Smooth muscle cell of the umbilical artery (primary cell): ENCODE measurements around the gene C11orf98. TPM values are rescaled to one million over a fixed set of nuclear protein-coding genes. Genes with fewer than 3 reads are reported as not detected.

Source experiments
- total RNA-seq: library from RNA; depleted of rRNA; stranded (reverse); fragments of >200 nt; gene quantifications from 2 replicates; pipeline ENCODE4 v1.2.3, GENCODE V29; 2014

C11orf98 gene
- 17.2 and 17.9 TPM in 2 replicates for total RNA-seq

GRCh38 chr11:62665075-62665598, at the start of gene C11orf98, which contains the start of gene CSKMT:
Gene C11orf98 (minus strand): TSS chr11:62665210. CDS start chr11:62665169, 41 bp downstream.
Gene CSKMT (plus strand): TSS chr11:62665312. CDS start chr11:62665880, 568 bp downstream.

DNA sequence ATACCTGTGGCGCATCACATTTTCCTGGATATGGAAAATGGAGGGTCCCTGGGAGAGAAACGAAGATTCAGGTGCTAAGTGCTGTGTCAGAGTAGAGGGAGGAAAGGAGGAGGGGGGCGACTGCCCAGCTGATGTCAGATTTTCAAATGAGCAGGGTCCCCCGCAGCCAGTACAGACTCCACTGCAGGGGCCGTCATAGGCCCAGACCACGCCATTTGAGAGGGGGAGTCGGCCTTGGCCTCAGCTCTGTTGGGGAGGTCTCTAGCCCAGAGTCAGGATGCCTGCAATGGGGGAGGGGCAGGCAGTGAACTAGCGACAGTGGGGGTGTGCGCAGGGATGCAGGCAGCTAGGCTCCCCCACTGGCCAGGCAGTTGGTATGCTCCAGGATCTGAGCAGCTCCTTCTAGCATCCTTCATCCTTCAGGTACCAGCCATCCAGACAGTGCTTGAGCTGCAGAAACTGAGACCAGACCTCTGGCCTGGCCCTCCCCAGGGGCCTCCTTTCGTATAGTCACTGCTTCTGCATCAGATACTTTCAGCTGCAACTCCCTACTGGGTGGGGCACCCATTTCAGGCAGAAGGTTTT, 42.4 kb upstream of the C11orf98 start, which contains the start of the genes BSCL2 and GNG3:
BSCL2 (minus strand) TSS at position 148 of the 585 bp plus-strand sequence. CDS start 229 bp downstream, outside the sequence.
GNG3 (plus strand) TSS at position 400 of the 585 bp plus-strand sequence. CDS start 620 bp downstream, outside the sequence.

DNA sequence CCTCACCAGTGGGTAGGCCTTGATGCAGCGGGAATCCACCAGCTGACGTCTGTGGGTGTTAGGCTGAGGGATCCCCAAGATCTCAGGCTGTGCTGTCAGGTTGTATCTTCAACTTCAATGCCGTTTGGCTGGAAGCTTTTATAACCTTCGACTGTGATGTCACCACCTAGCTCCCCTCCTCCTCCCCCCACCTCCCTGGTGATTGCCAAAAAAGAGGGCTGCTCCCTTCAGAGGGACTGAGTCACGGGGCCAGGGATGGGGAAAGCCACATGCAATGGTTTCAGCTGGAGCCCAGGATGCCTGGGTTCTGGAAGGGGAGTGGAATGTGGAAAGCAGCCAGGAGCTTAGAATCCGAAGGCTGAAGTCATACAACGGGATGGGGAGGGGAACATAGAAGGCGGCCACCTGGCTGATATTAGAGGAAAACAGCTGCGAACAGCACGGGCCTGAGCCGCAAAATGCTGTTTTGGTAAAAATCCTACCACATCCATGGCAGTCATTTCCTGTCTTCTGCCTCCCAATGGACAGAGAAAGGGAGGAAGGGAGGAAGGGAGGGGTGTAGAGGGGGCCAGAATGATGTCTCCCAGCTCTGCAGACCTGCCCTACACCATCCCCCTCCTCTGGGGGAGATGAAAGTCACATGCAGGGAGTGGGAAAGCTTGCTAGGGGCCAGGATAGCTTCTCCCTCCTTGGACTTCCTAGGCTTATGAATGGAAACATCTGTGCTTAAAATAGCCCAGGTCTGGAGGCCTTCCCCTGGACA, 24.6 kb upstream of the C11orf98 start, which contains the start of gene LRRN4CL:
LRRN4CL (minus strand) TSS at position 110 of the 763 bp plus-strand sequence. CDS start 1,022 bp downstream, outside the sequence.

GRCh38 chr11:62678770-62679696, 14.0 kb upstream of the C11orf98 start, which contains the start of gene UBXN1:
Gene UBXN1 (minus strand): TSS chr11:62679073. CDS start chr11:62678923, 150 bp downstream.

GRCh38 chr11:62671608-62672389, 6.8 kb upstream of the C11orf98 start, which contains the start of the genes LBHD1 and UQCC3:
Gene LBHD1 (minus strand): TSS chr11:62672267. CDS start chr11:62670031, 2,236 bp downstream.
Gene UQCC3 (plus strand): TSS chr11:62671673. CDS start chr11:62671746, 73 bp downstream.

DNA sequence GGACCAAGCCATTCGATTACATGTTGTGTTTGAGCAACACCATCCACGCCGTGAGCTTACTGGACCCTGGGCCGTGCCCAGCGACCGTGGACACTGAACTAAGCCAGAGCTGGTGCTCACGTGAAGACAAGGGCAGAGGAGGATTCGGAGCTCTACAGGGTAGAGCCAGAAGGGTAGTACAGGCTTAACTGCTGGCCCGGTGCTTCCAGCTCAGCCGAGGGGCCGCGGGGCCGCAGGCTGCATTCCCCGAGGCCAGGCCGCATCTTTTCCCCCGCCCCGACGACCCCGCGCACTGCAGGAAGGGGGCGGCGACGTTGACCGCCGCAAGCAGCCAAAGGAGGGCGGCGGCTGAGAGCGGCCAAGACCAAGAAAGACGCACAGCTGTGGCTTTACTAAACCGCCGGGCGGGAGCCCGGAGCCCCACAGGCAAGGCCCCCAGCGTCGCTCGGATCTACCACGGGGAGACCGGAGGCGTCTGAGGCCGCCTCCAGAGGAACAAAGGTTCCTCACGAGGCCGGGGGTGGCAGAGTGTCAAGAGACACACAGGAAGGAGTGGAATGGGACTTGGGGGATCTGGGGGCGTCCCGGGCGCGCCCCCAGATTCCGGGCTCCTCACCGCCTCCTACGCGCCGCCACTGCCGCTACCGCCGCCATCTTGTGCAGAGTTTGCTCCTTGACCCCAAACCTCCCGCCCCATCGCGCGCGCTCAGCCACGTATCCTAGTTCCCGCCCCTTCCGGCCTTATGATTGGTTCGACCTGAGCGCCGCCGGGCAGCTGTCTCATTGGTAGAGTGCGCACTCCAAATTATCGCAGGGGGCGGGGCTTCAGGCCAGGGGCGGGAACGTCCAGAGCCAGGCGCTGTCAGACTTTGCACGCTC, 18.8 kb downstream of the C11orf98 start, which contains the start of gene GANAB:
GANAB (minus strand) TSS at position 668 of the 879 bp plus-strand sequence; CDS start at position 654, 14 bp downstream.

GRCh38 chr11:62621567-62622470, 43.2 kb downstream of the C11orf98 start, which contains the start of gene B3GAT3:
Gene B3GAT3 (minus strand): TSS chr11:62621986. CDS start chr11:62621947, 39 bp downstream.

Other genes with a start within 250 kb of the C11orf98 start
- not detected in 2 replicates for gene SCGB1A1, start 246.2 kb downstream of the C11orf98 start, total RNA-seq
- 313 and 660 TPM in 2 replicates for gene AHNAK, start 118.4 kb downstream of the C11orf98 start, total RNA-seq
- 1,165 and 1,500 TPM in 2 replicates for gene EEF1G, start 91.3 kb downstream of the C11orf98 start, total RNA-seq
- 6.5 and 10.7 TPM in 2 replicates for gene TUT1, start 73.7 kb downstream of the C11orf98 start, total RNA-seq
- 92.3 and 107 TPM in 2 replicates for gene MTA2, start 63.3 kb downstream of the C11orf98 start, total RNA-seq
- 24.5 and 24.6 TPM in 2 replicates for gene EML3, start 52.4 kb downstream of the C11orf98 start, total RNA-seq
- gene ROM1, start 52.0 kb downstream of the C11orf98 start, total RNA-seq, result 2.5 and 3.9 TPM in 2 replicates
- 61.5 and 63.5 TPM in 2 replicates for gene B3GAT3, start 43.2 kb downstream of the C11orf98 start, total RNA-seq
- gene GANAB, start 18.6 kb downstream of the C11orf98 start, total RNA-seq, result 505 and 539 TPM in 2 replicates
- 19.6 and 27.1 TPM in 2 replicates for gene INTS5, start 11.9 kb downstream of the C11orf98 start, total RNA-seq
- 3.5 and 7.4 TPM in 2 replicates for gene CSKMT, start 102 bp upstream of the C11orf98 start, total RNA-seq
- gene UQCC3, start 6.5 kb upstream of the C11orf98 start, total RNA-seq, result 3.8 and 6.8 TPM in 2 replicates
- 4.5 and 4.6 TPM in 2 replicates for gene LBHD1, start 7.1 kb upstream of the C11orf98 start, total RNA-seq
- gene UBXN1, start 13.9 kb upstream of the C11orf98 start, total RNA-seq, result 77.0 and 96.5 TPM in 2 replicates
- 0.23 and 0.59 TPM in 2 replicates for gene LRRN4CL, start 24.3 kb upstream of the C11orf98 start, total RNA-seq
- gene BSCL2, start 42.2 kb upstream of the C11orf98 start, total RNA-seq, result 41.1 and 119 TPM in 2 replicates
- not detected in 2 replicates for gene GNG3, start 42.5 kb upstream of the C11orf98 start, total RNA-seq
- 14.3 and 18.0 TPM in 2 replicates for gene HNRNPUL2, start 62.2 kb upstream of the C11orf98 start, total RNA-seq
- gene TTC9C, start 63.3 kb upstream of the C11orf98 start, total RNA-seq, result 29.4 and 32.7 TPM in 2 replicates
- gene ZBTB3, start 89.0 kb upstream of the C11orf98 start, total RNA-seq, result 8.2 and 11.9 TPM in 2 replicates
- gene POLR2G, start 96.4 kb upstream of the C11orf98 start, total RNA-seq, result 39.2 and 59.7 TPM in 2 replicates
- gene TAF6L, start 106.2 kb upstream of the C11orf98 start, total RNA-seq, result 15.6 and 23.8 TPM in 2 replicates
- 28.9 and 42.5 TPM in 2 replicates for gene TMEM179B, start 122.2 kb upstream of the C11orf98 start, total RNA-seq
- gene TMEM223, start 126.8 kb upstream of the C11orf98 start, total RNA-seq, result 16.1 and 22.6 TPM in 2 replicates
- gene NXF1, start 140.2 kb upstream of the C11orf98 start, total RNA-seq, result 21.1 and 49.2 TPM in 2 replicates
- gene STX5, start 166.8 kb upstream of the C11orf98 start, total RNA-seq, result 35.9 and 36.6 TPM in 2 replicates
- not detected in 2 replicates for gene TEX54, start 167.6 kb upstream of the C11orf98 start, total RNA-seq
- 36.8 and 53.0 TPM in 2 replicates for gene WDR74, start 174.4 kb upstream of the C11orf98 start, total RNA-seq
- gene SLC3A2, start 215.7 kb upstream of the C11orf98 start, total RNA-seq, result 121 and 217 TPM in 2 replicates